Activated CD4-positive, alpha-beta memory T cell treated with anti-CD3 and anti-CD28 coated beads for 36 hours (primary cell): Measurements from ENCODE around the gene SCGN. TPM values are rescaled to one million over a fixed set of nuclear protein-coding genes. Genes with fewer than 3 reads are reported as not detected.

Experiments
- CTCF ChIA-PET: fragments of 350-600 bp; sonication (Branson Sonifier 250); formaldehyde crosslinking; loops from one replicate; lab custom pipeline; 2021; ENCODE audit warnings: antibody characterized with exemption, inconsistent platforms; lab: Charles Lee
- POLR2A ChIA-PET: fragments of 350-600 bp; sonication (Branson Sonifier 250); formaldehyde crosslinking; loops from one replicate; lab custom pipeline; 2021; ENCODE audit warnings: antibody characterized with exemption; lab: Charles Lee
- DNase-seq: peaks from one replicate; pipeline ENCODE4 v3.0.0-alpha.2; 2020
- H3K27ac Mint-ChIP-seq: one replicate; pipeline ENCODE4 v1.8.0; 2021; ENCODE audit warnings: mixed read lengths
- H3K27me3 Mint-ChIP-seq: one replicate; pipeline ENCODE4 v1.8.0; 2021; ENCODE audit warnings: mixed read lengths
- H3K36me3 Mint-ChIP-seq: one replicate; pipeline ENCODE4 v1.8.0; 2021; ENCODE audit warnings: mixed read lengths
- H3K4me1 Mint-ChIP-seq: one replicate; pipeline ENCODE4 v1.8.0; 2021; ENCODE audit warnings: low read depth, mixed read lengths
- H3K4me3 Mint-ChIP-seq: one replicate; pipeline ENCODE4 v1.8.0; 2021; ENCODE audit warnings: mild to moderate bottlenecking, mixed read lengths
- H3K9me3 Mint-ChIP-seq: one replicate; pipeline ENCODE4 v1.8.0; 2021; ENCODE audit warnings: mixed read lengths
- intact Hi-C: fragments of 100-400 bp; cut with micrococcal nuclease; formaldehyde crosslinking; loops from one replicate; pipeline ENCODE4 v1.15.1; 2023
- total RNA-seq, 2 experiments: library from RNA; stranded (reverse); gene quantifications; one replicate each; pipeline ENCODE4 v1.2.3, GENCODE V29; 2021

SCGN gene
- total RNA-seq, 2 experiments from 2014 or later, result not detected

DNA sequence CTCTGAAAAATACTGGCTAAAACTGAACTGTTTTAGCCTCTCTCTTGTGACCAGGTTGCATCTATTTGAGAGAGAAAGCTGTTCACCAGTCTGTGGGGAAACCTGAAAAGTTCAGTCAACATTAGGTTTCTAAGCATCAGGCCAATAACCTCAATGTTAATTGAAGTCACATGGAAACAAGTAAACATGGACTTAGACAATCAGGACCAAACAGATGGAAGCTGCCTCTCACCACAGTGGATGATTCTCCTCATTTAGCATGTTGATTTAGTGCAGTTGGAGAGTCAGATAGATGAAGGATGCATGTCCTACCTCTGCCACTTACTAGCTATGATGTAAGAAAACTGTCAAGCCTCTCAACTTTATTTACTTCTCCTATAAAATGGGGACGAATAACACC, 18.2 kb downstream of the SCGN start:
- DNase-seq, result no peak
- Mint-ChIP-seq H3K27ac (no peak overlapping the region), H3K27me3 (peaks cover 5% of the 10 kb centered on the region), H3K4me3 (no peak overlapping the region), H3K36me3 (no peaks in the 10 kb centered on the region), H3K9me3 (no peaks in the 10 kb centered on the region), H3K4me1 (no peaks in the 10 kb centered on the region)
- ChIA-PET POLR2A (no interaction called here), CTCF (interaction anchor here (1.2 kb wide), 1 partner anchor 49 kb away, joined by 3 read pairs; no protein-coding TSS in a partner anchor)
- intact Hi-C loops, result no loop called here

GRCh38 chr6:25670793-25671513, 18.9 kb downstream of the SCGN start:
- CTCF ChIA-PET, result no interaction called here
- H3K4me3 Mint-ChIP-seq, result no peak overlapping the region
- no peaks in the 10 kb centered on the region for H3K36me3 Mint-ChIP-seq
- intact Hi-C loops, result no loop called here
- H3K27ac Mint-ChIP-seq, result no peak overlapping the region
- POLR2A ChIA-PET, result no interaction called here
- peaks cover 5% of the 10 kb centered on the region for H3K27me3 Mint-ChIP-seq
- no peak for DNase-seq
- no peaks in the 10 kb centered on the region for H3K9me3 Mint-ChIP-seq
- H3K4me1 Mint-ChIP-seq, result no peaks in the 10 kb centered on the region

DNA sequence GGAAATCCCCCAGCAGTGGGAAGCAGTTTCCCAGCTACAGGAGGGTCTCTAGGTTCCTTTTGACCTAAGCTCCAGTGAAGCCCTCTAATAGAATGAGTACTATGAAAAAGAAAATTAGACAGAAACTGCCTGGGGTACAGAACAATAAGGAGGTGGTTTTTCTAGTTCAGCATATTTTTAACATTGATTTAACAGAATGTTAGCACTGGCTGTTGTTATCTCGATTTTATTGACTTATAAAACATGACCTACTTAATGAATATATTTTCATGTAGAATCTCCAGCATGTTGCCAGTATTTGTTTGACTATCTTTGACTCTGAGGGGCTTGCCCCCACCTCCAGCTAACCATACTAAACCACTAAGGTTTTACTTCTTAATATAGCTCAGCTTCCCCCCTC, 19.6 kb downstream of the SCGN start:
- ChIA-PET POLR2A (no interaction called here), CTCF (no interaction called here)
- Mint-ChIP-seq H3K4me3 (no peak overlapping the region), H3K36me3 (no peaks in the 10 kb centered on the region), H3K27ac (no peak overlapping the region), H3K9me3 (no peaks in the 10 kb centered on the region), H3K27me3 (peaks cover 5% of the 10 kb centered on the region), H3K4me1 (no peaks in the 10 kb centered on the region)
- intact Hi-C loops, result no loop called here
- DNase-seq, result no peak

GRCh38 chr6:25675167-25675566, 23.2 kb downstream of the SCGN start:
- POLR2A ChIA-PET, result no interaction called here

GRCh38 chr6:25676775-25677174, 24.8 kb downstream of the SCGN start:
- no peak for DNase-seq
- Mint-ChIP-seq H3K27ac (no peak overlapping the region), H3K4me3 (no peak overlapping the region), H3K27me3 (peaks cover 9% of the 10 kb centered on the region), H3K9me3 (no peaks in the 10 kb centered on the region), H3K36me3 (no peaks in the 10 kb centered on the region), H3K4me1 (no peaks in the 10 kb centered on the region)
- intact Hi-C loops, result no loop called here
- ChIA-PET CTCF (no interaction called here), POLR2A (no interaction called here)

More at GRCh38 chr6:25675167-25675566, 23.2 kb downstream of the SCGN start:
- H3K27me3 Mint-ChIP-seq, result peaks cover 7% of the 10 kb centered on the region
- intact Hi-C loops, result no loop called here
- DNase-seq, result no peak
- no peak overlapping the region for H3K27ac Mint-ChIP-seq
- no peaks in the 10 kb centered on the region for H3K36me3 Mint-ChIP-seq
- H3K4me3 Mint-ChIP-seq, result no peak overlapping the region
- H3K9me3 Mint-ChIP-seq, result no peaks in the 10 kb centered on the region
- CTCF ChIA-PET, result no interaction called here
- no peaks in the 10 kb centered on the region for H3K4me1 Mint-ChIP-seq

DNA sequence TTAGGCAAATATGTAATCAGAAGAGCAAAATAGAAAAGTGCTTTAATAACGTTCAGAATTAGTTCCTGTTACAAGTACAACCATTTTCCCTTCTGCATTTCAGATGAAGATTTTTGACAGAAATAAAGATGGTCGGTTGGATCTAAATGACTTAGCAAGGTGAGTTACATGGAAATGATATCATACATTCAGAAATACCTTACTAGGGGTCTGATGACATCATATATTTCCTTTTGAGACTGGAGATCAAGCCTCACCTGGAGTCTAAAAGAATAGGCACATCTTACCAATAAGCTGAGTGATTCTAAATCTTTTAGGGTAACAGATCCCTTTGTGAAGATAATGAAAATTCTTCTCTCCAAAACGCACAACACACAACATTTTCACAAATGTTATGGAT, 29.8 kb downstream of the SCGN start:
- POLR2A ChIA-PET, result no interaction called here
- Mint-ChIP-seq H3K4me1 (no peaks in the 10 kb centered on the region), H3K27ac (no peak overlapping the region), H3K4me3 (no peak overlapping the region), H3K27me3 (peaks cover 12% of the 10 kb centered on the region), H3K36me3 (no peaks in the 10 kb centered on the region), H3K9me3 (no peaks in the 10 kb centered on the region)
- intact Hi-C loops, result no loop called here
- CTCF ChIA-PET, result no interaction called here
- DNase-seq, result no peak

GRCh38 chr6:25682324-25682723, 30.3 kb downstream of the SCGN start:
- intact Hi-C loops, result no loop called here
- H3K4me3 Mint-ChIP-seq, result no peak overlapping the region
- H3K9me3 Mint-ChIP-seq, result no peaks in the 10 kb centered on the region
- H3K27me3 Mint-ChIP-seq, result peaks cover 12% of the 10 kb centered on the region
- no peaks in the 10 kb centered on the region for H3K36me3 Mint-ChIP-seq
- no peak overlapping the region for H3K27ac Mint-ChIP-seq
- ChIA-PET POLR2A (no interaction called here), CTCF (no interaction called here)
- DNase-seq, result no peak
- no peaks in the 10 kb centered on the region for H3K4me1 Mint-ChIP-seq

GRCh38 chr6:25684565-25684964, 32.5 kb downstream of the SCGN start:
- Mint-ChIP-seq H3K27ac (no peak overlapping the region), H3K36me3 (no peaks in the 10 kb centered on the region), H3K9me3 (no peaks in the 10 kb centered on the region), H3K4me1 (no peaks in the 10 kb centered on the region), H3K4me3 (no peak overlapping the region), H3K27me3 (peaks cover 22% of the 10 kb centered on the region)
- CTCF ChIA-PET, result no interaction called here
- POLR2A ChIA-PET, result no interaction called here
- intact Hi-C loops, result no loop called here
- no peak for DNase-seq

DNA sequence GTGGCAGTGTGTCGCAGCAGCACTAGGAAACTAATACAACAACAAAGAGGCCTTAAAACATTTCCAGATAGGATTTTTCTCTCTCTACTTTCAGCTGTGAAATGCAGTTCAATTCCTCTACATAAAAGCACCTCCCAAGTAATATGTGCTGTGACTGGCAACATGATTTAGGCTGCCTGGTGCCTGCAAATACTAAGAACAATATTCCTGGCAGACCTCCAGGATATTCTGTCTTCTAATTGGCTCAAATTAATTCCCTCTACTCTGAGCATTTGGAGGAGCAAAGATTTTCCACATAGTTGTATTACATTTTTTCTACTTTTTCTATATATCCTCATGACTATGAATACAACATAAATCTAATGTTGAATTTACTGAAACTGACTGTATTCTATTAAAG, 33.2 kb downstream of the SCGN start:
- H3K4me1 Mint-ChIP-seq, result no peaks in the 10 kb centered on the region
- no peaks in the 10 kb centered on the region for H3K9me3 Mint-ChIP-seq
- H3K27ac Mint-ChIP-seq, result no peak overlapping the region
- ChIA-PET POLR2A (no interaction called here), CTCF (no interaction called here)
- DNase-seq, result no peak
- H3K4me3 Mint-ChIP-seq, result no peak overlapping the region
- intact Hi-C loops, result no loop called here
- peaks cover 25% of the 10 kb centered on the region for H3K27me3 Mint-ChIP-seq
- H3K36me3 Mint-ChIP-seq, result no peaks in the 10 kb centered on the region

GRCh38 chr6:25685896-25686295, 33.9 kb downstream of the SCGN start:
- Mint-ChIP-seq H3K27me3 (peaks cover 25% of the 10 kb centered on the region), H3K9me3 (no peaks in the 10 kb centered on the region), H3K4me3 (no peak overlapping the region), H3K36me3 (no peaks in the 10 kb centered on the region), H3K27ac (no peak overlapping the region), H3K4me1 (no peaks in the 10 kb centered on the region)
- CTCF ChIA-PET, result interaction anchor here (0.6 kb wide), 1 partner anchor 85 kb away, joined by 3 read pairs; no protein-coding TSS in a partner anchor
- POLR2A ChIA-PET, result no interaction called here
- DNase-seq, result no peak
- intact Hi-C loops, result no loop called here

DNA sequence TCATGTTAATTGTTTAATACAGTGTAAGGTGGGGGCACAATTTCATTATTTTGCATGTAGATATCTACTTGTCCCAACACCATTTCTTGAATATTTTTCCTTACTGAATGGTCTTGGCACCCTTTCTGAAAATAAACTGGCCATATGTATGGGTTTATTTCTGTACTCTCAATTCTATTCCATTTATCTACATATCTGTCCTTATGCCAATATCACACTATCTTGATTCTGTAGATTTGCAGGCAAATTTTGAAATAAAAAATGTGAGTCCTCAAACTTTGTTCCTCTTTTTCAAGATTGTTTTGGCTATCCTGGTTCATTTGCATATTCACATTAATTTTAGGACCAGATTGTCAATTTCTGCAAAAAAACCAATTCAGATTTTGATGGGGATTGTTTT, 34.8 kb downstream of the SCGN start:
- ChIA-PET POLR2A (no interaction called here), CTCF (no interaction called here)
- intact Hi-C loops, result no loop called here
- DNase-seq, result no peak
- Mint-ChIP-seq H3K4me1 (no peaks in the 10 kb centered on the region), H3K27me3 (peaks cover 25% of the 10 kb centered on the region), H3K36me3 (no peaks in the 10 kb centered on the region), H3K4me3 (no peak overlapping the region), H3K27ac (no peak overlapping the region), H3K9me3 (no peaks in the 10 kb centered on the region)

DNA sequence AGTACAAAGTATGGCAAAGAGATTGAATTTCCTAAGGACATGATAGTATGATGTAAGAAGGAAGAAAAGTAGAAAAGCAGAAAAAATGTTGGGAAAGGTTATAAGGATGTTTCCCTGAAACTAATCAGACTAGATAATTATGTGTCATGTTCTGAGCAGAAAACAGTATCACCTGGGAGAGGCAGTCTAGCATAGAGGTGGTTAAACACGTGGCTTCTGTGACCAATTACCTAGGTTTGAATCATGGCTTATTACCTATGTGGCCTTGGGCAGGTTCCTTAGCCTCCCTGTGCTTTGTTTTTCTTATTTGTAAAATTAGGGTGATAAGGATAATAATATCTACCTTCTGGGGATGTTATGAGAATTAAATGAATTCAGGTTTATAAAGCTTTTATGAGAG, 38.0 kb downstream of the SCGN start:
- H3K9me3 Mint-ChIP-seq, result no peaks in the 10 kb centered on the region
- no peaks in the 10 kb centered on the region for H3K36me3 Mint-ChIP-seq
- no peak overlapping the region for H3K27ac Mint-ChIP-seq
- peaks cover 23% of the 10 kb centered on the region for H3K27me3 Mint-ChIP-seq
- DNase-seq, result no peak
- H3K4me1 Mint-ChIP-seq, result no peaks in the 10 kb centered on the region
- intact Hi-C loops, result no loop called here
- POLR2A ChIA-PET, result no interaction called here
- CTCF ChIA-PET, result no interaction called here
- no peak overlapping the region for H3K4me3 Mint-ChIP-seq

- ChIA-PET CTCF (no interaction called here), POLR2A (no interaction called here)
- H3K27ac Mint-ChIP-seq, result no peak overlapping the region
- H3K36me3 Mint-ChIP-seq, result no peaks in the 10 kb centered on the region
- no peak overlapping the region for H3K4me3 Mint-ChIP-seq
- no peak for DNase-seq
- H3K27me3 Mint-ChIP-seq, result peaks cover 26% of the 10 kb centered on the region
- intact Hi-C loops, result no loop called here
- no peaks in the 10 kb centered on the region for H3K4me1 Mint-ChIP-seq
- H3K9me3 Mint-ChIP-seq, result no peaks in the 10 kb centered on the region
Measured at GRCh38 chr6:25691894-25692293, 39.9 kb downstream of the SCGN start.
